HCT116 (cell line): ENCODE measurements around the gene EIF4G3. TPM values are rescaled to one million over a fixed set of nuclear protein-coding genes. Genes with fewer than 3 reads are reported as not detected.

Experiments used
- ATAC-seq: fragments of 200-7000 bp; cut with Tn5 transposase; 2 replicates; pipeline ENCODE4 v1.9.1; 2020; ENCODE audit warnings: mild to moderate bottlenecking, moderate library complexity
- BruUV-seq: library from RNA; stranded (reverse); fragments of 400-500 nt; replicated peaks from 2 replicates; lab custom pipeline; 2021; lab: Mats Ljungman, UMichigan
- CTCF ChIA-PET: fragments of 300-600 bp; sonication (Branson Sonifier 250); formaldehyde crosslinking; loops from one replicate; lab custom pipeline; 2021; ENCODE audit warnings: antibody characterized with exemption; lab: Charles Lee
- POLR2A ChIA-PET: fragments of 300-600, 350-600 bp; sonication (Branson Sonifier 250); formaldehyde crosslinking; loops from one replicate; lab custom pipeline; 2021; ENCODE audit warnings: antibody characterized with exemption; lab: Charles Lee
- RAD21 ChIA-PET, 2 experiments: fragments of 300-600 bp; sonication (Branson Sonifier 250); formaldehyde crosslinking; loops; one replicate each; lab custom pipeline; 2023; ENCODE audit warnings: low total read pairs in 2 of 2; ENCODE audit not compliant: uncharacterized antibody in 2 of 2, unreplicated experiment in 2 of 2, low non-redundant PET in 1 of 2; lab: Charles Lee
- DNase-seq: peaks from one replicate; pipeline ENCODE4 v3.0.0-alpha.2; 2010; ENCODE audit warnings: low read depth, low spot score
- H2AFZ ChIP-seq: fragments of 200-600 bp; shearing (Covaris generic), sonication (generic); 2 replicates; pipeline ENCODE4 v1.6.1; 2017; ENCODE audit warnings: low read depth, mixed run types, mixed read lengths, antibody characterized with exemption, low read length; ENCODE audit not compliant: poor library complexity, severe bottlenecking
- H3K27ac ChIP-seq: 2 replicates; pipeline ENCODE4 v1.5.1; 2012; ENCODE audit warnings: low read depth, low read length
- H3K27me3 ChIP-seq: fragments of 200-600 bp; sonication (generic); 2 replicates; pipeline ENCODE4 v1.6.1; 2016; ENCODE audit warnings: mixed run types, low read length, mixed read lengths; ENCODE audit not compliant: insufficient read depth
- H3K36me3 ChIP-seq, 2 experiments: fragments of 200-500 bp in 1 of 2; fragments of 200-600 bp in 1 of 2; sonication (Bioruptor generic) in 1 of 2; sonication (generic) in 1 of 2; 2 replicates each; pipeline versions ENCODE4 v1.5.1 to v1.6.1; 2014 to 2016; ENCODE audit warnings: low read length in 2 of 2, inconsistent platforms in 1 of 2, mixed read lengths in 1 of 2, mixed run types in 1 of 2; ENCODE audit not compliant: insufficient read depth in 2 of 2, control insufficient read depth in 1 of 2
- H3K4me1 ChIP-seq, 2 experiments: fragments of 200-600 bp in 1 of 2; sonication (generic) in 1 of 2; 2 replicates each; pipeline versions ENCODE4 v1.5.1 to v1.6.1; 2012 to 2017; ENCODE audit warnings: low read length in 2 of 2, inconsistent platforms in 1 of 2, mild to moderate bottlenecking in 1 of 2, mixed read lengths in 1 of 2, mixed run types in 1 of 2, moderate library complexity in 1 of 2; ENCODE audit not compliant: insufficient read depth in 2 of 2, control insufficient read depth in 1 of 2
- H3K4me2 ChIP-seq: fragments of 200-600 bp; sonication (generic); 2 replicates; pipeline ENCODE4 v1.6.1; 2017; ENCODE audit warnings: mixed run types, low read length, mixed read lengths
- H3K4me3 ChIP-seq, 2 experiments: fragments of 200-600 bp in 1 of 2; sonication (generic) in 1 of 2; replicated peaks in 1 of 2; 2 replicates each; pipeline ENCODE4 v1.5.1; 2011 to 2016; ENCODE audit warnings: low read length in 2 of 2, control low read depth in 1 of 2, low read depth in 1 of 2, mild to moderate bottlenecking in 1 of 2, mixed read lengths in 1 of 2, mixed run types in 1 of 2
- H3K79me2 ChIP-seq: fragments of 200-600 bp; sonication (generic); 2 replicates; pipeline ENCODE4 v1.6.1; 2017; ENCODE audit warnings: mild to moderate bottlenecking, mixed run types, low read length, moderate library complexity, mixed read lengths; ENCODE audit not compliant: insufficient read depth
- H3K9ac ChIP-seq: fragments of 200-600 bp; sonication (generic); 2 replicates; pipeline ENCODE4 v1.6.1; 2016; ENCODE audit warnings: low read length, mixed read lengths
- H3K9me2 ChIP-seq: fragments of 200-600 bp; sonication (generic), shearing (Covaris generic); 2 replicates; pipeline ENCODE4 v1.6.1; 2017; ENCODE audit warnings: mixed run types, mild to moderate bottlenecking, moderate library complexity; ENCODE audit not compliant: insufficient read depth
- H3K9me3 ChIP-seq, 2 experiments: fragments of 200-500 bp in 1 of 2; fragments of 200-600 bp in 1 of 2; sonication (Bioruptor generic) in 1 of 2; sonication (generic) in 1 of 2; 2 replicates each; pipeline ENCODE4 v1.6.1; 2014 to 2017; ENCODE audit warnings: low read length in 2 of 2, mixed read lengths in 2 of 2, inconsistent platforms in 1 of 2, low read depth in 1 of 2, mild to moderate bottlenecking in 1 of 2, mixed run types in 1 of 2, moderate library complexity in 1 of 2; ENCODE audit not compliant: control insufficient read depth in 1 of 2, insufficient read depth in 1 of 2
- H4K20me1 ChIP-seq: fragments of 200-600 bp; sonication (generic), shearing (Covaris generic); 2 replicates; pipeline ENCODE4 v1.6.1; 2017; ENCODE audit warnings: mixed run types, mild to moderate bottlenecking, moderate library complexity; ENCODE audit not compliant: insufficient read depth
- EZH2phosphoT487 ChIP-seq: fragments of 200-600 bp; IDR thresholded peaks from 2 replicates; pipeline ENCODE4 v1.6.1; 2018; ENCODE audit warnings: antibody characterized with exemption, borderline replicate concordance
- REST ChIP-seq: IDR thresholded peaks from 2 replicates; pipeline ENCODE4 v1.6.1; 2012; ENCODE audit warnings: low read depth
- YY1 ChIP-seq: IDR thresholded peaks from 2 replicates; pipeline ENCODE4 v1.6.1; 2011; ENCODE audit warnings: low read length, low read depth, moderate library complexity, mild to moderate bottlenecking; ENCODE audit not compliant: insufficient replicate concordance; ENCODE audit errors: extremely low read depth
- intact Hi-C: fragments of 100-400 bp; cut with micrococcal nuclease; formaldehyde crosslinking; loops from 2 replicates; pipeline ENCODE4 v1.10.0; 2022
- total RNA-seq: library from RNA; stranded (reverse); gene quantifications from one replicate; pipeline ENCODE4 v1.2.1, GENCODE V29; 2021; ENCODE audit not compliant: unreplicated experiment

The EIF4G3 gene
- total RNA-seq, 1 experiment from 2014 or later: 40.1 TPM

- BruUV-seq: no TSS peak
- intact Hi-C loops: no loop called here
- Histone ChIP-seq H3K36me3 (no peaks in the 10 kb centered on the region), H3K9me2 (no peaks in the 10 kb centered on the region), H4K20me1 (no peaks in the 10 kb centered on the region), H3K79me2 (no peaks in the 10 kb centered on the region), H3K27ac (no peak overlapping the region), H3K4me1 (no peaks in the 10 kb centered on the region), H3K27me3 (no peaks in the 10 kb centered on the region), H3K9me3 (no peaks in the 10 kb centered on the region), H3K4me2 (no peak overlapping the region), H2AFZ (no peak overlapping the region), H3K4me3 (no peak overlapping the region), H3K9ac (no peak overlapping the region)
- ChIA-PET CTCF (no interaction called here), POLR2A (no interaction called here), RAD21 (no interaction called here)
- no peak for TF ChIP-seq EZH2phosphoT487
- no peak for DNase-seq
- no peak for ATAC-seq
Measured at GRCh38 chr1:20958430-20958829, 218.3 kb downstream of the EIF4G3 start.

- BruUV-seq: no TSS peak
- ChIA-PET RAD21 (no interaction called here), CTCF (no interaction called here), POLR2A (no interaction called here)
- H3K9me3 ChIP-seq: no peaks in the 10 kb centered on the region
- no peaks in the 10 kb centered on the region for H3K27me3 ChIP-seq
- H4K20me1 ChIP-seq: no peaks in the 10 kb centered on the region
- no peaks in the 10 kb centered on the region for H3K9me2 ChIP-seq
- H3K4me3 ChIP-seq: no peak overlapping the region
- ATAC-seq: no peak
- intact Hi-C loops: no loop called here
- H3K9ac ChIP-seq: no peak overlapping the region
- no peaks in the 10 kb centered on the region for H3K79me2 ChIP-seq
- no peak overlapping the region for H3K4me2 ChIP-seq
- no peak overlapping the region for H3K27ac ChIP-seq
- no peak for DNase-seq
- TF ChIP-seq YY1 (no peak), REST (no peak)
- TF ChIP-seq, all 23 proteins: peak for 0
- Histone ChIP-seq H3K36me3 (no peaks in the 10 kb centered on the region), H2AFZ (no peak overlapping the region), H3K4me1 (no peaks in the 10 kb centered on the region)
Measured at GRCh38 chr1:20956272-20956671, 220.4 kb downstream of the EIF4G3 start.
